Progenitor cell of endocrine pancreas (in vitro differentiated cells): ENCODE results near the gene COQ8A. TPM values are rescaled to one million over a fixed set of nuclear protein-coding genes. Genes with fewer than 3 reads are reported as not detected.
A peak's percentile ranks its signal among the peaks of the same experiment; 100 is the strongest.

Source experiments
- DNase-seq: peaks from one replicate; pipeline ENCODE4 v3.0.0; 2021; ENCODE audit warnings: low spot score; ENCODE audit not compliant: unreplicated experiment
- H3K27ac Mint-ChIP-seq: 2 replicates; pipeline ENCODE4 v1.8.0; 2021; ENCODE audit warnings: mild to moderate bottlenecking, moderate library complexity, mixed read lengths
- H3K27me3 Mint-ChIP-seq: 2 replicates; pipeline ENCODE4 v1.8.0; 2021; ENCODE audit warnings: mixed read lengths
- H3K36me3 Mint-ChIP-seq: 2 replicates; pipeline ENCODE4 v1.8.0; 2022; ENCODE audit warnings: mixed read lengths; ENCODE audit not compliant: insufficient read depth
- H3K4me1 Mint-ChIP-seq: 2 replicates; pipeline ENCODE4 v1.8.0; 2021; ENCODE audit warnings: low read depth, mixed read lengths
- H3K4me3 Mint-ChIP-seq: 2 replicates; pipeline ENCODE4 v1.8.0; 2021; ENCODE audit warnings: low read depth, mild to moderate bottlenecking, moderate library complexity, mixed read lengths
- H3K9me3 Mint-ChIP-seq: 2 replicates; pipeline ENCODE4 v1.8.0; 2021; ENCODE audit warnings: low read depth, mixed read lengths
- total RNA-seq: library from RNA; stranded (reverse); gene quantifications from 2 replicates; pipeline ENCODE4 v1.2.1, GENCODE V29; 2021
- TF ChIP-seq, protein P1 (sequence below): fragments of 200-600 bp; sonication (generic); IDR thresholded peaks from one replicate; pipeline ENCODE4 v1.5.0; 2021; ENCODE audit warnings: antibody characterized with exemption, mild to moderate bottlenecking; ENCODE audit not compliant: unreplicated experiment

The COQ8A gene
- total RNA-seq, 1 donor from 2014 or later = 31.0 TPM

- Mint-ChIP-seq H3K36me3 (peaks cover 8% of the 10 kb centered on the region), H3K4me3 (no peak overlapping the region), H3K9me3 (no peaks in the 10 kb centered on the region), H3K27me3 (no peaks in the 10 kb centered on the region), H3K27ac (no peak overlapping the region), H3K4me1 (peaks cover 44% of the 10 kb centered on the region)
- DNase-seq = no peak
- TF ChIP-seq, protein P1, sequence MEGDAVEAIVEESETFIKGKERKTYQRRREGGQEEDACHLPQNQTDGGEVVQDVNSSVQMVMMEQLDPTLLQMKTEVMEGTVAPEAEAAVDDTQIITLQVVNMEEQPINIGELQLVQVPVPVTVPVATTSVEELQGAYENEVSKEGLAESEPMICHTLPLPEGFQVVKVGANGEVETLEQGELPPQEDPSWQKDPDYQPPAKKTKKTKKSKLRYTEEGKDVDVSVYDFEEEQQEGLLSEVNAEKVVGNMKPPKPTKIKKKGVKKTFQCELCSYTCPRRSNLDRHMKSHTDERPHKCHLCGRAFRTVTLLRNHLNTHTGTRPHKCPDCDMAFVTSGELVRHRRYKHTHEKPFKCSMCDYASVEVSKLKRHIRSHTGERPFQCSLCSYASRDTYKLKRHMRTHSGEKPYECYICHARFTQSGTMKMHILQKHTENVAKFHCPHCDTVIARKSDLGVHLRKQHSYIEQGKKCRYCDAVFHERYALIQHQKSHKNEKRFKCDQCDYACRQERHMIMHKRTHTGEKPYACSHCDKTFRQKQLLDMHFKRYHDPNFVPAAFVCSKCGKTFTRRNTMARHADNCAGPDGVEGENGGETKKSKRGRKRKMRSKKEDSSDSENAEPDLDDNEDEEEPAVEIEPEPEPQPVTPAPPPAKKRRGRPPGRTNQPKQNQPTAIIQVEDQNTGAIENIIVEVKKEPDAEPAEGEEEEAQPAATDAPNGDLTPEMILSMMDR = no peak
These were observed 49.2 kb downstream of the COQ8A start for GRCh38 chr1:226989085-226989920.

DNA sequence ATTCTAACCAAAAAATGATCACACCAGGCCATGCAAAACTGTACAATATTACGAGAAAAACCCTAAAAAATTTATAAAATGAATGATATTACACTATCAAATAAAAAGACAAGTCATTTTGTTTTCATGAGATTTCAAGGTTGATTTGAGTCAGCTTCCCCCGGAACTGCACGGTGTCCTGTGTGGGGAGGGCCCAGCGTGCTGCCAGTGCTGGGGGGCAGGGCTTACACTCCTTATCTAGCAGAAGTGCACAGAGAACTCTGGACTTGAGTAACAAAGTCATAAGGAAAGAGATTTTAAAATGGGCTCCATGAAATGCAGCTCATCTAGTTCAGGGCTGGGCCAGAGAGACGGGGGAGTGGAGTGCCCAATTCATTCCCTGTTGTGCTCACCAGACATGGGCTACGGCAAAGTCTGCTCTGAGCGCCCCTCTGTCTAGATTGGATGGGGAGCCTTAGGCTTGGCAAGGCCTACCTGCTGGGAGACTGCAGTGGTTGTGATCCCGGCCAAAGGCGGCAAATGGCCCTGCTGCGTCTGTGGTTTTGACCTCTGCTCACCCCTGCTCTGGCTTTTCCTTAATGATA, 50.1 kb downstream of the COQ8A start:
- Mint-ChIP-seq H3K36me3 (peaks cover 8% of the 10 kb centered on the region), H3K27me3 (no peaks in the 10 kb centered on the region), H3K27ac (peak overlapping the region; percentile 47), H3K4me3 (no peak overlapping the region), H3K9me3 (no peaks in the 10 kb centered on the region), H3K4me1 (peaks cover 54% of the 10 kb centered on the region)
- TF ChIP-seq, protein P1 = no peak
- DNase-seq = no peak

DNA sequence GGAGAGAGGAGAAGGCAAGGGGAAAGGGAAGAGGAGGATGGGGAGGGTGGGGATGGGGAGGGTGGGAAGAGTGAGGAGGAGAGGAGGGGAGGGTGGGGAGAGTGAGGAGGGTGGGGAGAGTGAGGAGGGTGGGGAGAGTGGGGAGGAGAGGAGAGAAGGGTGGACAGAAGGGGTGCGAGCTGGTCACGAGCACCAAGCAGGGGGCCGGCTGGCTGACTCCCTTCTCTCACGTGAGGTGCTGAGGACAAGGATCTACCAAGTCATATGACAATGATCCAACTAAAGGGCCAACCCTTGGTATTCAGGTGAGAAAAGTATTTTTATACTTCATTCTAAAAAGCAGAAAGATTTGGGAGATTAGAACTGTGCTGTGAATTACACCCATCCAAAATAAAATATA, 51.8 kb downstream of the COQ8A start:
- Mint-ChIP-seq H3K27ac (no peak overlapping the region), H3K4me3 (no peak overlapping the region), H3K27me3 (no peaks in the 10 kb centered on the region), H3K9me3 (no peaks in the 10 kb centered on the region), H3K4me1 (peaks cover 66% of the 10 kb centered on the region), H3K36me3 (peaks cover 5% of the 10 kb centered on the region)
- TF ChIP-seq, protein P1 = no peak
- no peak for DNase-seq

DNA sequence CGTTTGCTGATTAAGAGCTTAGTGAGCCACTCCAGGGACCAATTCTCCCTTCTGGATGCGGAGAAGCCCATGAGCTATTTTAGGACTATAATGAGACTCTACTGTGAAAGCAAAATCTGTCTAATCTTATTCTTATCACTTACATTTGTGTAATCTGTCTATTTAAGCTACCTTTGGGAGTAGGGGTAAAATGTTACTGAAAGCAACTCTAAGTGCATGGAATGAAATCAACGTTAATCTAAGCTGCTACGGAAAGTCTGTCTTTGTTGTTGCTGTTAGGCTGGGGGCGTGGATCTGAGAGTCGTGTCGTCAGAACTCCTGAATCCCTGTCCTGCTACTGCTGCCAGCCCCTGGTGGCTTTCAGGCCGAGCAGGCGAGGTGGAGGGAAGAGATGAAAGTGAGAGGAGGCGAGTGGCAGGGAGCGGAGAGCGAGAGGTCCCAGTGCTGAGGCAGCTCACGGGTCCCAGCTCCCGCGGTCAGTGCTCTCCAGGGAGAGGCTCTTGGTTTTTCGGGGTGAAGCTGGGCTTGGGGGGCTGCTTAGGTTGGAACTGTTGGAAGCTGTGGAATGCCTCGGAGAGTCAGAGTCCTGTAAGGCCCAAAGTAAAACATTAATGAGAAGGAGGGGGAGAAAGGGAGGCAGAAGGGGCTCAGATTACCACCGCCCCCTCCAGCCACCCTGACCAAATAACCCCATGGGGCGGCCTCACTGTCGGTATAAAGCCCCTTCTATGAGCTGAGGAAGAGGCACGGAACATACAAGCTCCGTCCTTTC, 53.9 kb downstream of the COQ8A start:
- Mint-ChIP-seq H3K9me3 (peaks cover 12% of the 10 kb centered on the region), H3K36me3 (peaks cover 14% of the 10 kb centered on the region), H3K4me1 (peaks cover 53% of the 10 kb centered on the region), H3K4me3 (peak overlapping the region; percentile 64), H3K27ac (peak overlapping the region; percentile 97), H3K27me3 (no peaks in the 10 kb centered on the region)
- no peak for DNase-seq
- TF ChIP-seq, protein P1 = peak; percentile 16

DNA sequence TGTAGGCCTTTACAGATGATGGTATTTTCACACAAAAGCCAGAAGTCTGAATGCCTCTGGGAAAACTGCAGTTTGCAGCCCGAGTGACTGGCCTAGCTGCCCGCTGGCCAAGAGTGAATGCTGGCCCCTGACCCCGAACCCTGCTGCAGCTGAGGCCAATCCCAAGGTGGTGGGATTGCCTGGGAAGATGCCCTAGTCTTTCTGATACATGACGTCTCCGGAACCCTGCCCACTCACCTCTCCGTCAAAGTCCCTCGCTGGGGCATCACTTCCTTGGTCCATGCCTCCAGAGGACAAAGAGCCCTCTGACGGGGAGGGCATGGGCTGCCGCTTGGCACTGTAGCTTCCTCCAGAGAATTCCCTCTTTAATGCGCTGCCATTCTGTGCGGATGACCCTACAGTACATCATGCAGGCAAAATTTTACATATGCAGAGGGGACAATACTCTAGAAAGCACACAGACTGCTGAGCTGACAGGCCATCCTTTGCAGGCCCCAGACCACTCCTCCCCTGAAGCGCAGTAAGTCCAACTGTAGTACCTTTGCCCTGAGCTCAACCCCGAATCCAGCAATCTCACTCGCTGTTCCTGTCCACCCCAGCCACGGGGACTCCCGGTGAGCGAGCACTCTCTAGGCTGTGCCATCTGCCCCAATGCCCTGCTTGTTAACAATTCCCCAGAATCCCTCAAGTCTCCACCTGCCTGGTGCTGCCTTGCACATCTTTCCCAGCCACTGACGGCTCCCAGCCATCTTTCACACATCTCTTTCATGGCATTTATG, 54.7 kb downstream of the COQ8A start:
- Mint-ChIP-seq H3K4me1 (peaks cover 49% of the 10 kb centered on the region), H3K27ac (peak overlapping the region; percentile 97), H3K36me3 (peaks cover 19% of the 10 kb centered on the region), H3K27me3 (no peaks in the 10 kb centered on the region), H3K4me3 (no peak overlapping the region), H3K9me3 (peaks cover 12% of the 10 kb centered on the region)
- TF ChIP-seq, protein P1 = no peak
- no peak for DNase-seq
